ENCODE results near the gene ROBO2.

Gene ROBO2

GRCh38 chr3:77134769-77135168 is 94.9 kb downstream of the ROBO2 start:
- no peaks in the 10 kb centered on the region for H3K36me3 ChIP-seq (ENCODE audit: insufficient read depth)
- H3K9ac ChIP-seq = no peak overlapping the region
- no peak overlapping the region for H3K4me3 ChIP-seq (IDR thresholded peaks at IDR 0.05; ENCODE audit: insufficient read depth, low read depth, low read length)
- no peaks in the 10 kb centered on the region for H4K20me1 ChIP-seq (ENCODE audit: insufficient read depth)
- no peak for TF ChIP-seq CTCF (conservative IDR thresholded peaks at IDR 0.05; ENCODE audit: low read depth, low read length)
- H2AFZ ChIP-seq (ENCODE audit: low read depth) = no peak overlapping the region
- H3K4me1 ChIP-seq (ENCODE audit: low read depth, poor library complexity, severe bottlenecking) = no peaks in the 10 kb centered on the region
- no peaks in the 10 kb centered on the region for H3K79me2 ChIP-seq (ENCODE audit: insufficient read depth, low read depth)
- H3K4me2 ChIP-seq = no peak overlapping the region
- no peak overlapping the region for H3K27ac ChIP-seq
- no peaks in the 10 kb centered on the region for H3K27me3 ChIP-seq (ENCODE audit: insufficient read depth, low read depth)

GRCh38 chr3:77137559-77137958 is 97.7 kb downstream of the ROBO2 start:
- Histone ChIP-seq H3K4me2 (no peak overlapping the region), H3K4me1 (ENCODE audit: low read depth, poor library complexity, severe bottlenecking) (no peaks in the 10 kb centered on the region), H3K27me3 (ENCODE audit: insufficient read depth, low read depth) (no peaks in the 10 kb centered on the region), H2AFZ (ENCODE audit: low read depth) (no peak overlapping the region), H3K4me3 (IDR thresholded peaks at IDR 0.05; ENCODE audit: insufficient read depth, low read depth, low read length) (no peak overlapping the region), H3K79me2 (ENCODE audit: insufficient read depth, low read depth) (no peaks in the 10 kb centered on the region), H4K20me1 (ENCODE audit: insufficient read depth) (no peaks in the 10 kb centered on the region), H3K27ac (no peak overlapping the region), H3K9ac (no peak overlapping the region), H3K36me3 (ENCODE audit: insufficient read depth) (no peaks in the 10 kb centered on the region)
- no peak for TF ChIP-seq CTCF (conservative IDR thresholded peaks at IDR 0.05; ENCODE audit: low read depth, low read length)

GRCh38 chr3:77139624-77140023 is 99.7 kb downstream of the ROBO2 start:
- Histone ChIP-seq H3K9ac (no peak overlapping the region), H3K27me3 (ENCODE audit: insufficient read depth, low read depth) (no peaks in the 10 kb centered on the region), H4K20me1 (ENCODE audit: insufficient read depth) (no peaks in the 10 kb centered on the region), H3K27ac (no peak overlapping the region), H3K4me2 (no peak overlapping the region), H3K79me2 (ENCODE audit: insufficient read depth, low read depth) (no peaks in the 10 kb centered on the region), H2AFZ (ENCODE audit: low read depth) (no peak overlapping the region), H3K4me1 (ENCODE audit: low read depth, poor library complexity, severe bottlenecking) (no peaks in the 10 kb centered on the region), H3K36me3 (ENCODE audit: insufficient read depth) (no peaks in the 10 kb centered on the region), H3K4me3 (IDR thresholded peaks at IDR 0.05; ENCODE audit: insufficient read depth, low read depth, low read length) (no peak overlapping the region)
- TF ChIP-seq CTCF (conservative IDR thresholded peaks at IDR 0.05; ENCODE audit: low read depth, low read length) = no peak

- H3K4me3 ChIP-seq (IDR thresholded peaks at IDR 0.05; ENCODE audit: insufficient read depth, low read depth, low read length) = no peak overlapping the region
- no peak overlapping the region for H3K4me2 ChIP-seq
- no peak overlapping the region for H3K9ac ChIP-seq
- no peak overlapping the region for H3K27ac ChIP-seq
- H3K79me2 ChIP-seq (ENCODE audit: insufficient read depth, low read depth) = no peaks in the 10 kb centered on the region
- no peaks in the 10 kb centered on the region for H3K27me3 ChIP-seq (ENCODE audit: insufficient read depth, low read depth)
- H4K20me1 ChIP-seq (ENCODE audit: insufficient read depth) = no peaks in the 10 kb centered on the region
- TF ChIP-seq CTCF (conservative IDR thresholded peaks at IDR 0.05; ENCODE audit: low read depth, low read length) = no peak
- H3K4me1 ChIP-seq (ENCODE audit: low read depth, poor library complexity, severe bottlenecking) = no peaks in the 10 kb centered on the region
- H3K36me3 ChIP-seq (ENCODE audit: insufficient read depth) = no peaks in the 10 kb centered on the region
- no peak overlapping the region for H2AFZ ChIP-seq (ENCODE audit: low read depth)
These were observed 101.5 kb downstream of the ROBO2 start for GRCh38 chr3:77141423-77141822.

GRCh38 chr3:77142578-77142977 is 102.7 kb downstream of the ROBO2 start:
- H4K20me1 ChIP-seq (ENCODE audit: insufficient read depth) = no peaks in the 10 kb centered on the region
- no peak overlapping the region for H3K27ac ChIP-seq
- no peak for TF ChIP-seq CTCF (conservative IDR thresholded peaks at IDR 0.05; ENCODE audit: low read depth, low read length)
- no peak overlapping the region for H2AFZ ChIP-seq (ENCODE audit: low read depth)
- H3K9ac ChIP-seq = no peak overlapping the region
- H3K4me2 ChIP-seq = no peak overlapping the region
- no peak overlapping the region for H3K4me3 ChIP-seq (IDR thresholded peaks at IDR 0.05; ENCODE audit: insufficient read depth, low read depth, low read length)
- no peaks in the 10 kb centered on the region for H3K27me3 ChIP-seq (ENCODE audit: insufficient read depth, low read depth)
- no peaks in the 10 kb centered on the region for H3K36me3 ChIP-seq (ENCODE audit: insufficient read depth)
- H3K4me1 ChIP-seq (ENCODE audit: low read depth, poor library complexity, severe bottlenecking) = no peaks in the 10 kb centered on the region
- H3K79me2 ChIP-seq (ENCODE audit: insufficient read depth, low read depth) = no peaks in the 10 kb centered on the region
